Left kidney (tissue), 2 donors: ENCODE measurements around the gene TBX18. TPM values are rescaled to one million over a fixed set of nuclear protein-coding genes. Genes with fewer than 3 reads are reported as not detected.
A peak's percentile ranks its signal among the peaks of the same experiment; 100 is the strongest.

Source experiments
- DNase-seq: peaks from one replicate; pipeline ENCODE4 v3.0.0-alpha.2; 2013
- polyA plus RNA-seq: library from polyadenylated mRNA; unstranded; fragments of 120-200 nt; gene quantifications from one replicate; pipeline ENCODE4 v1.2.1, GENCODE V29; 2013; ENCODE audit not compliant: insufficient read length

TBX18 gene
- polyA plus RNA-seq, 1 donor, result 12.5 TPM

DNA sequence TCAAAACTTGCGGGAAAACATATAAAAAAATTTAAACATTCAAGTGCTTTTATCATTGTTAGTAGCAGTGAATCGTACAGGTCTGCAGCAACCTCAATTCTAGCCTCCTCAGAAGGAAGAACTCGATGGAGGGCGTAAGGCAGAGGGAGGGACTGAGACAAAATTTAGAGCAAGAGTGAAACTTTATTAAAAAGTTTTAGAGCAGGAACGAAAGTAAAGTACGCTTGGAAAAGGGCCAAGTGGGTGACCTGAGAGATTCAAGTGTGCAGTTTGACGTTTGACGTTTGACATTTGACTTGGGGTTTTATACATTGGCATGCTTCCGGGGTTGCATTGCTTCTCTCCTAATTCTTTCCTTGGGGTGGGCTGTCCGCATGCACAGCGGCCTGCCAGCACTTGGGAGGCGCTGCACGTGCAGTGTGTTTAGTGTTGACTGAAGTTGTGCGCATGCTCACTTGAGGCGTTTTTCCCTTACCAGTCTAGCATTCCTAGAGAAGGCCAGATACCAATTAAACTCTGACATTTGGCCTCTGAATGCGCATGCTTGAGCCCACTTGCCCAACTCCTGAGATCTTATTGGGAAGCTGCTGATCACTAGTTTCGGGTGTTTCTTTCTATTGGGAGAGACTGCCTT is 82.6 kb downstream of the TBX18 start:
- no peak for DNase-seq

GRCh38 chr6:84675651-84676050 is 88.7 kb downstream of the TBX18 start:
- DNase-seq, result no peak

- no peak for DNase-seq
Measured at GRCh38 chr6:84674395-84674794, 90.0 kb downstream of the TBX18 start.

- no peak for DNase-seq
Measured at GRCh38 chr6:84671183-84671582, 93.2 kb downstream of the TBX18 start.

GRCh38 chr6:84669945-84670344 is 94.5 kb downstream of the TBX18 start:
- no peak for DNase-seq

- no peak for DNase-seq
Measured at GRCh38 chr6:84667252-84668213, 96.9 kb downstream of the TBX18 start.

- no peak for DNase-seq
Measured at GRCh38 chr6:84665401-84665800, 99.0 kb downstream of the TBX18 start.

DNA sequence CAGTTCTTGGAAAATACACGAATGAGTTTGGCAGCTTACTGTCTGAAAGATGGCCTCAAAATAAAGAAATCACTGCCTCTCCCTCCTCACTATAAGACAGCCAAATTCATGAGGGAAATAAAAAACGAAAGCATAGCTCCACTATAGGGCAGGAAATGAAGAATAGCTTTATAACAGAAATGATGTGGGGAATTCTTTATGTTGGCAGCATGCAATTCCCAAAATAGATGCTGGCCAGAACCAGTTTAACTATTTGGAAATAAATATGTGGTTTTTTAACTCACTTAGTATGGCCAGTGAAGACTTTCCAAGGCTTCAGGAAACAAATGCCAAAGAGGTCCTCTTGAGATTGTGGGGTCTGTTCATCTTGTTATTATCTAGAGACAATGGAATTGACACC is 100.5 kb downstream of the TBX18 start:
- no peak for DNase-seq

GRCh38 chr6:84657486-84657885 is 106.9 kb downstream of the TBX18 start:
- no peak for DNase-seq

DNA sequence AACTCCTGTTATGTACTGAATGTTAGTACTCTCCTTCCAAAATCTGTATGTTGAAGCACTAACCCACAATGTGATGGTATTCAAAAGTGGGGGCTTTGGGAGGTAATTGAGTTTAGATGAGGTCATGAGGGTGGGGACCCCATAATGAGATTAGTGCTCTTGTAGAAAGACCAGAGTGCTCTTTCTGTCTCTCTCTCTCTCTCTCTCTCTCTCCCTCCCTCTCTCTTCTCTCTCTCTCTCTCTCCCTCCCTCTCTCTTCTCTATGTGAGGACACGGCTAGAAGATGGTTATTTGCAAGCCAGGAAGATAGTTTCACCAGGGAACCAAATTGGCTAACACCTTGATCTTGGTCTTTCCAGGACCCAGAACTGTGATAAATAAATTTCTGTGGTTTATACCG is 107.4 kb downstream of the TBX18 start:
- no peak for DNase-seq

GRCh38 chr6:84653027-84653551 is 111.3 kb downstream of the TBX18 start:
- DNase-seq, result no peak

GRCh38 chr6:84652356-84653026 is 111.9 kb downstream of the TBX18 start:
- DNase-seq, result no peak

- DNase-seq, result no peak
Measured at GRCh38 chr6:84651583-84651982, 112.8 kb downstream of the TBX18 start.

GRCh38 chr6:84648444-84648843 is 116.0 kb downstream of the TBX18 start:
- no peak for DNase-seq

GRCh38 chr6:84645563-84646266 is 118.7 kb downstream of the TBX18 start:
- DNase-seq, result no peak

- DNase-seq, result no peak
Measured at GRCh38 chr6:84645000-84645399, 119.4 kb downstream of the TBX18 start.

- no peak for DNase-seq
Measured at GRCh38 chr6:84643778-84644177, 120.6 kb downstream of the TBX18 start.

DNA sequence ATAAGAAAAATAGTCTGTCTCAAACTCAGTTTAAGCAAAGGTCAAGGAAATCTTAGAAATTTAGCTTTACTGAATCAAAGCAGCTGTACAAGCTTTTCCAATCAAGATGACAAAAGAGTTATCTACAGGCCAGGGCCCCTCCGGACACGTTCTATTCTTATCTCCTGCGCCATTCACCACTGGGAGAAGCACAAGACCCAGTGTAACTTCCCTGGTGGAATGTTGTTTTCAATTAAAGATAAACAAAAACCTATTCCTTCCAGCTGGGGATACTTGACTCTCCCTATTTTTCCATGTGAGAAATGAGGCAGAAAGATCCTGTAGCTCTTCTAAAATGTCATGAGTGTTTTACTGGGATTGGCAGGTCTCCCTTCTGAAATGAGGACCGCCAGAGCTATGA is 123.3 kb downstream of the TBX18 start:
- peak; percentile 10 for DNase-seq

DNA sequence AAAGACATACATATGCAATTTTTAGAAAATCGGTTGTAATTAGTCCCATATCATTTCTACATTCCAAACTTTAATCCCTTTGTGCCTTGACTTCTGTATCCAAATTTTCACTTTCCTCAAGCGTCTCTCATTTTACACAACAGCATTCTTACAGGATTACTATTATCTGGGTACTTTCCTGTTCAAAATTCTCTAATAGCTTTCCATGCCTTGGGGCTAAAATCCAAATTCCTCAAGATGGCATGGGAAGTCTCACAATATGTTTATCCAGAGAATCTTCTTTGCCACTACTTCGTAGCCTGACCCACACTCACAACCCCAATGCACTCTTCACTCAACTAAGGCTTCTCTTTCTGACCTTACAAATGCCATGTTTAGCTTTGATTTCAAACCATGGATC is 125.0 kb downstream of the TBX18 start:
- DNase-seq, result no peak

DNA sequence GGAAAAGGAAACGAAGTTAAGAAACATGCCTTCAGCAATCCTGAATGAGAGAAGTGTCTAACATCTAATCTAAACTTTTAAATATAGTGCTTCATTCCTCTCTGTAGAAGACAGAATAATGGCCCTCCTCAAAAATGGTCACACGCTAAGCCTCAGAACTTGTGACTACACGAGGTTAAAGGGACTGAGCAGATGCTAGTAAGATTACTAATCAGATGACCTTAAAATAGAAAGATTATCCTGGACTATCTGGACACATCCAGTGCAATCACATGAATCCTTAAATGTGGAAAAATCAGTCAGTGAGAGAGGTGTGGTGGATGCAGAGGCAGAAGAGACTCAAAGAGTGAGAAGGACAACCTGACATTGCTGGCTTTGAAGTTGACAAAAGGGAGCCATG is 126.1 kb downstream of the TBX18 start:
- no peak for DNase-seq
